Activated T-cell treated with anti-CD3 and anti-CD28 coated beads for 1 hour (primary cell): ENCODE data around the gene LCN10.
"Not testable (repeated sequence)": the region's sequence is repeated elsewhere in the genome, so short reads cannot be mapped to it uniquely, and the experiment has no call there.

Experiments
- DNase-seq: peaks from one replicate; pipeline ENCODE4 v3.0.0-alpha.2; 2020; ENCODE audit warnings: low read depth

Gene LCN10

DNA sequence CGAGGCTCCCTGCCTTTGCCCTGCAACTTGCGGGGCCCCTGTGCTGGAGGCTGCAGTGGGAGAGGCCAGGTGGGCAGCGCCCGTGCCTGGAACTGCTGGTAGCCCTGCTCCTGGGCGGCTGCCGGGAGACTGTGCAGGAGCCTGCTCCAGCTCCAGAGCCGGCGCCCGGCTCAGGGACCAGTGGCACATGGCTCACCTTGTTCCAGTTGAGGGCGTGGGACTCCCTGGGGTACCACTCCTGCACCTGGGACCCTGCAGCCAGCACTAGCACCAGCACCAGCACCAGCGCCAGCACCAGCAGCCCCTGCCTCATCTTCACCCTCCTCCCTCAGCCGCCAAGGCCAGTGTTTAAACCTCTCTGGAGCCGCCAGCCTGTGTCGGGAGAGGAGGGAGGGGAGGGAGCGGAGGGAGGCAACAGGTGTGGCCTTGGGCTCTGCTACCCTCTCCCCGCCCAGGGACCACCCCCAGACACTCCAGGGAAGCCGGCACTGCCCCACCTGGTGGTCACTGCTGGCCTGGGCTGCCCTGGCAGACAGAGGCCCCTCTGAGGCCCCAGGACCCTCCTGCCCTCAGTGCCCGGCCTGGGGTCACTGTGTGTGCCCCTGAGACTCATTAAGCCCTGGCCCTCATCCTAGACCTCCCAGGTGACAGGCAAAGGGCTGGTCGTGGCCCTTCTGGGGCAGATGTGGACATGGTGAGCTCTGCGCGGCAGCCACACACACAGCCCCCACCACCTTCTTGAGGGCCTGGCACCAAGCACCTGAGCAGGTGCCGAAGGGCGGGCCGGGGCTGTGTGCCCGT lies at the start of gene LCN10:
Gene LCN10 (minus strand): TSS at position 350 of the 801 bp plus-strand sequence. CDS start 37 bp downstream, at position 313.
- no peak for DNase-seq

- peak; percentile 58 for DNase-seq
Measured at GRCh38 chr9:136791516-136792276, 49.0 kb upstream of the LCN10 start.

DNA sequence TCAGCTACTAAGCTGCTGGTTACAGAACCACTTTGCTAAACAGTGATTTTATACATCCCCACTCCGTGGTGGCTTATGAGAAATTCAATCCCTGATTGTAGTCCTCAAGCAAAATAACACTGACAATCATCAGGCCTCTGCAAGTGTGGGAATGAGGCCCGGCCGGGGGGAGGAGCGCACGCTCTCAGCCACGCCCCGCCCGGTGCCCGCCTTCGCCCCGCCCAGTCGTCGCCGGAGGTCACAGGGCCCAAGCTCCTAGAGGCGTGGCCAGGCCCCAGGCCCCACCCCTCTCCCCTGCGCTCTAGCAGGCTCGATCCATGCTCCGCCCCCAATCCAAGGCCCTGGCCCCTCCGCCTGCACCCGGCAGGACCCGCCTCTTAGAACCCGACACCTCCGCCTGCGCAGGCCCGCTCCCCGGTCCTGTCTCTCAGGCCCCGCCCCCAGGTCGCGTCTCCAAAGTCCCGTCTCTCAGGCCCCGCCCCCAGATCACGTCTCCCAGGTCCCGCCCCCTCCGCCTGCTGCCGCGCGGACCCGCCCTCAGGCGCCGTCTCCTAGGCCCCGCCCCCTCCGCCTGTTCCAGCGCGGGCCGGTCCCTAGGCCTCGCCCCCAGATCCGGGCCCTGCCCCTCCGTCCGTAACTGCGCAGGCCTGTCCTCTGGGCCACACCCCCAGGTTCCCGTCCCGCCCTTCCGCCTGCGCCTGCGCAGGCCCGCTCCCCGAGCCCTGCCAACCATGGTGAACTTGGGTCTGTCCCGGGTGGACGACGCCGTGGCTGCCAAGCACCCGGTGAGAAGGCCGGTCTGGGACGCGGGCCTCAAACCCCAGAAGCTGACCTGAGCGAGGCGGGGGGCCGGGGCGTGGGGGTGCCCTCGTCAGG lies 48.1 kb upstream of the LCN10 start, which contains the start of gene TMEM141:
Gene TMEM141 (plus strand): TSS at position 705 of the 876 bp plus-strand sequence. CDS start 27 bp downstream, at position 732.
- DNase-seq: peak; percentile 99

- DNase-seq: no peak
Measured at GRCh38 chr9:136789523-136789937, 46.8 kb upstream of the LCN10 start.

DNA sequence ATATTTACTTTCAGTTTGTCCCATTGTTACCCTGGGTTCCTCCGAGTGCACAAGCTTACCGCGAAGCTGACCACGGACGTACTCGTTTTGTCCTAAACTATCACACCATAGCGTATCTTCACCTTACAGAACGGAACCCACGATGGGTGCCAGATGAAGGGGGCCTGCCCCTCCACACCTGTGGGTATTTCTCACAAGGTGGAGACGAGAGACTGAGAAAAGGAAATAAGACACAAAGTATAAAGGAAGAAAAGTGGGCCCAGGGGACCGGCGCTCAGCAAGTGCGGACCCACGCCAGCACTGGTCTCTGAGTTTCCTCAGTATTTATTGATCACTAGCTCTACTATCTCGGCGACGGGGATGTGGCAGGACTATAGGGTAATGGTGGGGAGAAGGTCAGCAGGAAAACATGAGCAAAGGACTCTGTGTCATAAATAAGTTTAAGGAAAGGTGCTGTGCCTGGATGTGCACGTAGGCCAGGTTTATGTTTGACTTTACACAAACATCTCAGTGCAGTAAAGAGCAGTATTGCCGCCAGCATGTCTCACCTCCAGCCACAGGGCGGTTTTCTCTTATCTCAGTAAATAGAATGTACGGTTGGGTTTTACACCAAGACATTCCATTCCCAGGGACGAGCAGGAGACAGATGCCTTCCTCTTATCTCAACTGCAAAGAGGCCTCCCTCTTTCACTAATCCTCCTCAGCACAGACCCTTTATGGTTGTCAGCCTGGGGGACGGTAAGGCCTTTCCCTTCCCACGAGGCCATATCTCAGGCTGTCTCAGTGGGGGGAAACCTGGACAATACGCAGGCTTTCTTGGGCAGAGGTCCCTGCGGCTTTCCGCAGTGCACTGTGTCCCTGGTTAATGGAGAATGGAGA lies 46.1 kb upstream of the LCN10 start:
- DNase-seq: not testable (repeated sequence)

DNA sequence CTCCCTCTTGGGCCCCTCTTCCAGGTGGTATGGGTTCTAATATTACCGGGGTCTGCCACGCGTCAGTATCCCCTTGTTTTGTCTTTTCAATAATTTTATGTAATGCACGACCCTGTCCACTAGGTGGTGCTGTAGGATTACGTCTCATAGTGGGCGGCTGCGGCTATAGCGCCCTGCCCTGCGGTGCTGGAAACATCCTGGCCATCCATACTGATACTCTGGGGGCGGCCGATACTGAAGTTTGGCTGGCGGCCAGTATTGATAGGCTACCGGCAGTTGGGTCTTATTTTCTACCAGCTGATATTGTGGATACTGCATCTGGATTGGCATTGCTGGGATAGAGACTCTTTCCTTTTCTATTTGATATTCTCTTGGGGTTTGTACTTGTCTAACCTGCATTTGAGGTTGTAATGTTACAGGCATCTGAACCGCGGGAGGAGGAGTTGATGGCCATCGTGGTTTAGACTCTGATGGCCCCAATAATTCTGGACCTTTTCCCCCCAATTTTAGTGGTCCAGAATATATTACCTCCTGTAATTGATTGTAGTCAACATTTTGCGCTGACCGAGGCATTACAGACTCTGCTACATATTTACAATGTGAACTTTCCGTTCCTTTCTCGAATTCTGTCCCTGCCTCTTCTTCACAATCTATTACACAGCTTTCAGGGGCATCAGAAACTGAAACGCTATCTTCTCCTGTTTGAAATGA lies 45.1 kb upstream of the LCN10 start:
- peak; percentile 53 for DNase-seq

DNA sequence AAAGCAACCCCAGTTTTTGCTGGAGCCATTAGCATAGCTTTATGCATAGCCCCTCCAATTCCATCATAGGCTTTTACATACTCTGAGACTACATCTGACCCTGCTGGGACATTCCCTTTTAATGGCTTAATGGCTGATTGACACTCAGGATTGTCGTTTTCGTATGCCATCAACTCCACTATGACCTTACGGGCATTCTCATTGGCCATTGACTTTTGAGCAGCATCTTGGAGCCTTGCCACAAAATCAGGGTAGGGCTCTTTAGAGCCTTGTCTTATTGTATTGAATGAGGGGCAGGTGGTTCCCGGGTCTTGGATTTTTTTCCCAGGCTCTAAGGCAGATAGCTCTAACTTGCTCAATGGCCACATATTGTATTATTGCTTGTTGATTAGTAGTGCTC lies 44.2 kb upstream of the LCN10 start:
- DNase-seq: not testable (repeated sequence)

GRCh38 chr9:136786451-136786850 lies 43.7 kb upstream of the LCN10 start:
- no peak for DNase-seq

DNA sequence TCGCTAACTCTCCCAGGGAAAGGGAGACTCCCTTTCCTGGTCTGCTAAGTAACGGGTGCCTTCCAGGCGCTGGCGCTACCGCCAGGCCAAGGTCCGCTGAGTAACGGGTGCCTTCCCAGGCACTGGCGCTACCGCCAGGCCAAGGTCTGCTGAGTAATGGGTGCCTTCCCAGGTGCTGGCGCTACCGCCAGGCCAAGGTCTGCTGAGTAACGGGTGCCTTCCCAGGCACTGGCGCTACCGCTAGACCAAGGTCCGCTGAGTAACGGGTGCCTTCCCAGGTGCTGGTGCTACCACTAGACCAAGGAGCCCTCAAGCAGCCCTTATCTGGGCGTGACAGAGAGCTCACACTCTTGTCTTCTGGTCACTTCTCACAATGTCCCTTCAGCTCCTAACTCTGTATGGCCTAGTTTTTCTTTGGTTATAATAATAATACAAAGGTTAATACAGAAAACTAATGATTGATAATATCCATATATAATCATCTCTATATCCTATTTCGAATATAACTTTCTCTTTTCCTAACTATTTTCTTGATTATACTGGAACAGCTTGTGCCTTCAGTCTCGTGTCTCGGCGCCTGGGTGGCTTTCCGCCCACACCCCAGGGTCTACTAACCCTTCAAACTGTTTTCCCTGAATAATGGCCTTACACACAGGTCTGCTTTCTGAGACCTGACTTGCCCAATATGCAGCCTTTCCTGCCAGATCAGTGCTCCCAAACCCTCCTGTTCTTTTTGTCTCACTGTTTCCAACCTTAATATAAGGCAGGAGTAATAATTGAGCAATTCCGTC lies 43.0 kb upstream of the LCN10 start:
- not testable (repeated sequence) for DNase-seq

DNA sequence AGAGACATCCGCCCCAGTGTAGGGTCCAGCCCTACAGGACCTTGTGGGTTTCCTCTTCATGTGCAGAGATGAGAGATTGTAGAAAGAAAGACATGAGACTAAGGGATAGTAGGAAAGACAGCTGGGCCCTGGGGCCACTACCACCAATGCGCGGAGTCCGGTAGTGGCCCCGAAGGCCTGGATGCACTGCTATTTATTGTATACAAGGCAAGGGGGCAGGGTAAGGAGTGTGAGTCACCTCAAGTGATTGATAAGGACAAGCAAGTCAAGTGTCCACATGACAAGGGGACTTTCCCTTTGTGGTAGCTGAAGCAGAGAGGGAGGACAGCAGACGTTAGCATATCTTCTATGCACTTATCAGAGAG lies 42.2 kb upstream of the LCN10 start:
- no peak for DNase-seq

DNA sequence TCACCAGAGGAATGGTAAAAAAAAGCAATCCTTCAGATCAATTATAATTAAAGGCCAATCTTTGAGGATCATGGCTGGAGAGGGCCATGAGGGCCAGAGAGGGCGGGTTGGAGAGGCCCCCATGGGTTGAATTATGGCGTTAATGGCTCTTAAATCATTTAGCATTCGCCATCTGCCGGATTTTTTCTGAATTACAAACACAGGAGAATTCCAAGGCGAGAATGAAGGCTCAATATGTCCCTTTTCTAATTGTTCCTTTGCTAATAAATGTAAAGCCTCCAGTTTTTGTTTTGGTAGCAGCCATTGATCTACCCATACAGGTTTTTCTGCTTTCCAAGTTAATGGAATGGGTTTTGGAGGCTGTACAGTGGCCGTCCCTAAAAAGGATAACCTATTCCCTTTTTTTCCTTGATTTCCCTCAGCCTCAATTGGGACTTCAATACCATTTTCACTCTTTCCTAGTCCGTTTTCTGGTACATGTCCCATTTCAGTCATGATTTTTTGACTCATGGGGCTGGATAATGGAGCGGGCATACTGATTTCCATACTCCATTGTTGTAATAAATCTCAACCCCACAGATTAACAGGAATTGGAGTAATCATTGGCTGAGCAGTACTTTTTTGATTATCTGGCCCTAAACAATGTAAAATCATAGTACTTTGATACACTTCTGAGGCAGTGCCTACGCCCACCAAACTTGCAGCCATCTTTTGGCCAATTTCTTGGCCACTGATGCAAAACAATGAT lies 41.7 kb upstream of the LCN10 start:
- no peak for DNase-seq

- DNase-seq: no peak
Measured at GRCh38 chr9:136782452-136782851, 39.7 kb upstream of the LCN10 start.

DNA sequence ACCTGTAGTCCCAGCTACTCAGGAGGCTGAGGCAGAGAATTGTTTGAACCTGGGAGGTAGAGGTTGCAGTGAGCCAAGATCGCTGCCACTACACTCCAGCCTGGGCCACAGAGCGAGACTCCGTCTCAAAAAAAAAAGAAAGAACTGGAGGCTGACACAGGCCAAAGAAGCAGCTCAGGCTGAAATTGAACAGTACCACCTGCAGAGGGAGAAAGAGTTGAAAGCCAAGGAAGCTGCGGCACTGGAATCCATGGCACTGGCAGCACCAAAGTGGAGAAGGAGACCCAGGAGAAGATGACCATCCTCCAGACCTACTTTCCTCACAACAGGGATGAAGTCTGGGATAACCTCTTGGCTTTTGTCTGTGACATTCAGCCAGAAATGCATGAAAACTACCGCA lies 37.1 kb upstream of the LCN10 start:
- DNase-seq: no peak

DNA sequence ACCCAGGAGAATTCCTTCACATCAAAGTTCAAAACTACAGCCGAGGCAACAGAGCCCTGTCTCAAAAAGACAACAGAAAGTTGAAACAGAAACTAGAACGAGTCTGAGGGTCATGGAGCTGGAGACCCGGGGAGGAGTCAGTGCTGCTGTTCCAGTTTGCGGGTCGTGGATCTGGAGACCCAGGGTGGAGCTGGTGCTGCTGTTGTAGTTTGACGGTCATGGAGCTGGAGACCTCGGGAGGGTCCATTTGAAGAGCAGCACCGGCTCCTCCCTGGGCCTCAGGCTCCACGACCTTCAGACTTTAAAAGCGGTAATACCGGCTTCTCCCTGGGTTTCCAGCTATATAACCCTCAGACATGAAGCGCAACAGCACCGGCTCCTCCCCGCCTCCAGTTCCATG lies 34.6 kb upstream of the LCN10 start:
- DNase-seq: no peak

DNA sequence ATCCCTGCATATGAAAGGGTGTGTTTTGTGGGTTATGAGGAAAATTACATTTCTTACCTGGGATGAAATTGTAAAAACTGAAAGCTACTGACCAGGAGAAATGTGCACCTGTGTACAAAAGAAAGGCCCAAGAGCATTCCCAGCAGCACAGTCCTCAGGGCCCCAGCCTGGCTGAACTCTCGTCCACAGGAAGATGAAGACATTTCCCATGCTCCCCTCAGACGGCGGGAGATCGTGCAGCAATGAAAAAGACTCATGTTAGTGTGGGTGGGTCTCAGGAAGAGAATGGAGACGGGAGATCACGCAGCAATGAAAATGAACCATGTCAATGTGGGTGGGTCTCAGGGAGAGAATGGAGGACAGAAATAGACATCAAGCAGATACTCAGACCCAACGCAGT lies 34.2 kb upstream of the LCN10 start:
- no peak for DNase-seq

DNA sequence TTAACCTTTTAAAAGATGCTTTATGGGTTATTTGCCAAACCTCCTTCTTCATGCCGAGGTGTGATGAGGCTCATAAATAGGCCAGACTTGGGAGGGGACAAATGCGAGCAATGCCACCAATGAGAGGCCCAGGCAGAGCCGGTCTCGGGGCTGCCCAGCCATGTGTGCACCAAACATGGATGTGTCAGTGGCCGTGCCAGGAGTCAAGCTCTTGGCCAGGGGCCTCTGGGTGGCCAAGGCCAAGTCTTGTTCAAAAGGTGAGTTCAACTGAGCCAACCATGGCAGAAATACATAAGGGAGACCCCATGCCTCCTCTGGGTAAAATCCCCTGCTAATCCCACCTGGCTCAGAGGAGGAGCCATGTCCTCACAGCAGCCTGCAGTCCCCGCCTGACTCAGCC lies 32.5 kb upstream of the LCN10 start:
- no peak for DNase-seq

DNA sequence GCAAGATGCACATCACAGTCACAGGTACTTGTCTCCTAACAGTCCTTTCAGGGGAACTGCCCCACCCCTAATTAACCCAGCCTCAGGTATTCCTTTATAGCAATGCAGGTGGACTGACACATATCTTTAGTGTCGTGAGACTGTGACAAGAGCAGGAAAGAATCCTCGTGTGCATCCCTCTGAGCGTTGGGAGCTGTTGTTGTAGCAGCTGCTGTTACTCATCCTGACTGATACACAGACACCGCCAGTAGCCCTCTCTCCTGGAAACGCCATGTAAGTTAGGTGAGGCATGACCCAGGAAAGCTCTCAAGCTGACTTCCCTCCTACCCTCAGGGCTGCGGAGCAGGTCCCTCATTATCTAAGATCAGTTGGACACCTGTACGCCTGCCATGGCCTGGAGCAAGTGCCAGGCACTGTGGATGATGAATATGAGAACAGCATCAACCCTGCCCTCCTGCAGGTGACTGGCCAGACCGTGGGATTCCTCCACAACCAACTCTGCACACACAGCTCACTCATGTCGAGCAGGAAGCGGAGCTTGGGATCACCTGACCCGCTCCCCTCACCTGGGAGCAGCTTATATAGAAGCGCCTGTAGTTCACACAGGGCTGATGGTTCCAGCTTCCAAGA lies 31.8 kb upstream of the LCN10 start:
- DNase-seq: no peak

- DNase-seq: no peak
Measured at GRCh38 chr9:136773386-136774044, 30.8 kb upstream of the LCN10 start.
